Measurements from ENCODE around the gene SIL1.
"Not testable (repeated sequence)": the region's sequence is repeated elsewhere in the genome, so short reads cannot be mapped to it uniquely, and the experiment has no call there.

SIL1 gene

DNA sequence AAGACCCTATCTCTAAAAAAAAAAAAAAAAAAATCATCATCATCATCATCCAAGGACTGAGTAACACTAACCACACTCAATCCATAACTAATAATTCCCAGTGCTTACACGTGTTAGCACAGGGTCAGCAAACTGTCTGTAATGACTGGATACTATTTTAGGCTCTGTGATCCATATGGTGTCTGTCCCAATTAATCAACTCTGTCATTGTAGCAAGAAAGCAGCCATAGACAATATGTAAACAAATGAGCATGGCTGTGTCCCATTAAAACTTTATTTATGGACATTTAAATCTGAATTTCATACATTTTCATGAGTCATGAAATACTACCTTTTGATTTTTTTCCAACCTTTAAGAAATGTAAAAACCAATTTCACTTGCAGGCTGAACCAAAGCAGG is 148.4 kb downstream of the SIL1 start:
- DNase-seq (ENCODE audit: low read depth), result no peak

DNA sequence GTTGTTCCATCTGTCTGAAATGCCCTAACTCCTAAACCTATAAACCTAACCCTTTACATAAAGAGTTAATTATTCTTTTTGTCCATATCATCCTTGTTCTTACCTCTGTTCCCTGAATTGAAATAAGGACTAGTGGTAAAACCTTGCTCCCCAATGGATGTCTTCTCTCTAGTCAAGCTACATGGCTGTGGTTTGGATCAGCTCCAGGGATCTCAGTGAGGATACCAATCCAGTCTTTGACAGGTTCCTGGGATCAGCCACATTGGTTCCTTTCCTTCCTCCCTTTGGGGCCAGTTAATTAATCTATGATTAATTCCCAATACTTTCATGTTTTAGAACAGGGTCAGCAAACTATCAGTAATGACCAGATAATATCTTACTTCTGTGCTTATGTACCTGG is 151.6 kb downstream of the SIL1 start:
- DNase-seq (ENCODE audit: low read depth), result no peak
- no peak overlapping the region for H3K4me3 ChIP-seq (ENCODE audit: low read depth, low read length)
- TF ChIP-seq, protein P1, sequence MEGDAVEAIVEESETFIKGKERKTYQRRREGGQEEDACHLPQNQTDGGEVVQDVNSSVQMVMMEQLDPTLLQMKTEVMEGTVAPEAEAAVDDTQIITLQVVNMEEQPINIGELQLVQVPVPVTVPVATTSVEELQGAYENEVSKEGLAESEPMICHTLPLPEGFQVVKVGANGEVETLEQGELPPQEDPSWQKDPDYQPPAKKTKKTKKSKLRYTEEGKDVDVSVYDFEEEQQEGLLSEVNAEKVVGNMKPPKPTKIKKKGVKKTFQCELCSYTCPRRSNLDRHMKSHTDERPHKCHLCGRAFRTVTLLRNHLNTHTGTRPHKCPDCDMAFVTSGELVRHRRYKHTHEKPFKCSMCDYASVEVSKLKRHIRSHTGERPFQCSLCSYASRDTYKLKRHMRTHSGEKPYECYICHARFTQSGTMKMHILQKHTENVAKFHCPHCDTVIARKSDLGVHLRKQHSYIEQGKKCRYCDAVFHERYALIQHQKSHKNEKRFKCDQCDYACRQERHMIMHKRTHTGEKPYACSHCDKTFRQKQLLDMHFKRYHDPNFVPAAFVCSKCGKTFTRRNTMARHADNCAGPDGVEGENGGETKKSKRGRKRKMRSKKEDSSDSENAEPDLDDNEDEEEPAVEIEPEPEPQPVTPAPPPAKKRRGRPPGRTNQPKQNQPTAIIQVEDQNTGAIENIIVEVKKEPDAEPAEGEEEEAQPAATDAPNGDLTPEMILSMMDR (IDR thresholded peaks at IDR 0.05; ENCODE audit: control insufficient read depth, extremely low read depth, insufficient read depth), result no peak

More for the DNA sequence above, 148.4 kb downstream of the SIL1 start:
- no peak overlapping the region for H3K4me3 ChIP-seq (ENCODE audit: low read depth, low read length)
- TF ChIP-seq, protein P1 (IDR thresholded peaks at IDR 0.05; ENCODE audit: control insufficient read depth, extremely low read depth, insufficient read depth), result no peak

DNA sequence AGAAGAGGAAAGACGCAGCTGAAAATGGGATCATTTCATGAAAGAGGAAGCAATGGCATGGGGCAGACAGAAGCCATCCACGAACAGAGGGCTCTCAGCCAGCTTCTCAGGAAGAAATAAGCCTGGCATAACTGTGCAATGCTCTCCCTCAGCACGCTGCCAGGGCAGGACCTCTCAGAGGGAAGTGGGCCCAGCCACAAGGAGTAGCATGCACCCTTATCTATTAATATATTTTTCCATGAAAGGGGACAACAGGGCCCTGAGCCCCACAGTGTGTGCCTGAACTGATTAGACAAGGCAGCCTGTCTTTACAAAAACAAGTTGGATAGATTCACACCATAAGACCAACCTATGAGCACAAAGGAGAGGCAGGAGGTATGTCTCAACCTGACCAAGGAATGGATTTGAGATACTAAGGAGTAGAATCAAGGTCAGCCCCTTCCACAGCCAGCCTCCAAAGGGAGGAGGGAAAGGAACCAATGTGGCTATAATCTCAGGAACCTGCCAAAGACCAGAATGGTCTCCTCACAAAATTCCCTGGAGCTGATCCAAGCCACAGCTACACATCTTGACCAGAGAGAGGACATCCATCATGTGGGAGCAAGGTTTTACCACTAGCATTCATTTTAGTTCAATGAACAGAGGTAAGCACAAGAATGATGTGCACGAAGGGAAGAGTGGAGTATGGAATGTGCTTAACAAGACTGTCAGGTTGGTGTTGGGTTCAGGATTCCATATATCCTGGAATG is 154.8 kb downstream of the SIL1 start:
- TF ChIP-seq, protein P1 (IDR thresholded peaks at IDR 0.05; ENCODE audit: control insufficient read depth, extremely low read depth, insufficient read depth), result no peak
- H3K4me3 ChIP-seq (ENCODE audit: low read depth, low read length), result no peak overlapping the region
- DNase-seq (ENCODE audit: low read depth), result no peak

DNA sequence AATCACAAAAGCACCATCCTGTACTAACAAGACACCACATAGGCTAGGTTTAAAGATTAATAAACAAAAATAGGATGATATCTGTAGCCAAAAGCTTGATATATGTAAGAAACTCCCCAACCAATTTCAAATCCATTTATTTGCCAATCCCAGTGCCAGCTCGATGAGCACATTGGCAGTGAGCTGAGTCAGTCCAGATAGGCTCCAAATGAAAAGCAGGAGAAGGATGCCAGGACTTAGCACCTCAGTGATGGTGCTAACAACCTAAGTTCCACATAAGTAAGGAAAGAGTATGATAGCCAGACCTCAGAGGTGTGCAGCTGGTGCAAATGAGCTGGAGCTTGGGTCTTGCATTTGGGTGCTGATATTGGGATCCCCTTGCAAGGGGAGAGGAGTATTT is 158.1 kb downstream of the SIL1 start:
- TF ChIP-seq, protein P1 (IDR thresholded peaks at IDR 0.05; ENCODE audit: control insufficient read depth, extremely low read depth, insufficient read depth), result no peak
- no peak overlapping the region for H3K4me3 ChIP-seq (ENCODE audit: low read depth, low read length)
- DNase-seq (ENCODE audit: low read depth), result no peak

DNA sequence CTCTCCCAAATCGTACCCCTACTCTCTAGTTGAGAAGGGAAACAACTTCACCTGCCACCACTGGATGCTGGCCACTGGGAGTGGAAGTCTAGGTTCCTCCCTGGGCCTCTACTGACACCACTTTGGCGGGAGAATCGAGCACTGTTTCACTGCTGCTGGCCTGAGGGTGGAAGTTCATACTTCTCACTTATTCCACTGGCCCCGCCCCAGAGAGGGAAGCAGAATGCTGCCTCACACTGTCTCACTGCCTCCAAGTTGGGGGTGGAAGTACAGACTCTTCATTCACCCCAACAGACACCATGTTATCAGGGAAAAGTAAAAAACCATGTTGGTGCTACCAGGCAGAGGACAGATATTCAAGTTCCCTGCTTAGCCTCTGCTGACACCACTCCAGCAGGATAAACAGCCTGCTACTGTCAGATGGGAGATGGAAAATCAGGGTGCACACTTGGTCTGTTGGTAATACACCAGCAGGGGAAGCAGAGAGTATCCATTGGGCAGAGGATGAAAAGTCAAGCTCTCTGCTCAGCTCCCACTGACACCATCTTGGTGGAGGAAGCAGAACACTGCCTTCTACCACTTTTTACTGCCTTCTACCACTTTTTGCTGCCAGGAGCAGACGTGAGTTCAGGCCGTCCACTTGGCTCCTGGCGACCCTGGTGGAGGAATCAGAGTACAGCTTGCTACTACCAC is 159.4 kb downstream of the SIL1 start:
- TF ChIP-seq, protein P1 (IDR thresholded peaks at IDR 0.05; ENCODE audit: control insufficient read depth, extremely low read depth, insufficient read depth), result no peak
- no peak for DNase-seq (ENCODE audit: low read depth)
- no peak overlapping the region for H3K4me3 ChIP-seq (ENCODE audit: low read depth, low read length)

DNA sequence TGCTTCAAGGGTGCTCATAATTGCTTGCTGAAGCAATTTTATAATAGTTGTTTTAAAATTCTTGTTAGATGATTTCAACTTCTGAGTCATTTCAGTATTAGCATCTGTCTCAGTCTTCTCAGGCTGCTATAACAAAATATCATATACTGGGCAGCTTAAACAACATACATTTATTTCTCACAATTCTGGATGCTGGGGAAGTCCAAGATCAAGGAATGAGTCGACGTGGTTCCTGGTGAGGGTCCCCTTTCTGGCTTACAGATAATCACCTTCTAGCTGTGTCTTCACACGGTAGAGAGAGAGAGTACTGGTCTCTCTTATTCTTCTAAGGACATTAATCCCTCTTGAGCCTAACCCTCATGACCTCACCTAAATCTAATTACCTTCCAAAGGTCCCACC is 160.4 kb downstream of the SIL1 start:
- TF ChIP-seq, protein P1 (IDR thresholded peaks at IDR 0.05; ENCODE audit: control insufficient read depth, extremely low read depth, insufficient read depth), result no peak
- H3K4me3 ChIP-seq (ENCODE audit: low read depth, low read length), result no peak overlapping the region
- DNase-seq (ENCODE audit: low read depth), result no peak

DNA sequence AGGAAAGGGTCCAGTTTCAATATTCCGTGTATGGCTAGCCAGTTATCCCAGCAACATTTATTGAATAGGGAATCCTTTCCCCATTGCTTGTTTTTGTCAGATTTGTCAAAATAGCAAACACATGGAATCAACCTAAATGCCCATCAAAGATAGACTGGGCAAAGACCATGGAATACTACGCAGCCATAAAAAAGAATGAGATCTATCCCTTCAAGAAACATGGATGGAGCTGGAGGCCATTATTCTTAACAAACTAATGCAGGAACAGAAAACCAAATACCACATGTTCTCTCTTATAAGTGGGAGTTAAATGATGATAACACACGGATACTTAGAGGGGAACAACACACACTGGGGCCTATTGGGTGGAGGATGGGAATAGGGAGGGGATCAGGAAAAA is 161.8 kb downstream of the SIL1 start:
- not testable (repeated sequence) for H3K4me3 ChIP-seq (ENCODE audit: low read depth, low read length); DNase-seq (ENCODE audit: low read depth)

Measured in LNCaP clone FGC (cell line).